Measurements from ENCODE around the gene RHOT2. TPM values are rescaled to one million over a fixed set of nuclear protein-coding genes. Genes with fewer than 3 reads are reported as not detected.
"Not testable (repeated sequence)": the region's sequence is repeated elsewhere in the genome, so short reads cannot be mapped to it uniquely, and the experiment has no call there.

The RHOT2 gene
- total RNA-seq, 1 donor from 2014 or later, result 33.2 TPM

- no peak for DNase-seq (ENCODE audit: low spot score)
Observed at GRCh38 chr16:695355-696089, 27.6 kb downstream of the RHOT2 start.

DNA sequence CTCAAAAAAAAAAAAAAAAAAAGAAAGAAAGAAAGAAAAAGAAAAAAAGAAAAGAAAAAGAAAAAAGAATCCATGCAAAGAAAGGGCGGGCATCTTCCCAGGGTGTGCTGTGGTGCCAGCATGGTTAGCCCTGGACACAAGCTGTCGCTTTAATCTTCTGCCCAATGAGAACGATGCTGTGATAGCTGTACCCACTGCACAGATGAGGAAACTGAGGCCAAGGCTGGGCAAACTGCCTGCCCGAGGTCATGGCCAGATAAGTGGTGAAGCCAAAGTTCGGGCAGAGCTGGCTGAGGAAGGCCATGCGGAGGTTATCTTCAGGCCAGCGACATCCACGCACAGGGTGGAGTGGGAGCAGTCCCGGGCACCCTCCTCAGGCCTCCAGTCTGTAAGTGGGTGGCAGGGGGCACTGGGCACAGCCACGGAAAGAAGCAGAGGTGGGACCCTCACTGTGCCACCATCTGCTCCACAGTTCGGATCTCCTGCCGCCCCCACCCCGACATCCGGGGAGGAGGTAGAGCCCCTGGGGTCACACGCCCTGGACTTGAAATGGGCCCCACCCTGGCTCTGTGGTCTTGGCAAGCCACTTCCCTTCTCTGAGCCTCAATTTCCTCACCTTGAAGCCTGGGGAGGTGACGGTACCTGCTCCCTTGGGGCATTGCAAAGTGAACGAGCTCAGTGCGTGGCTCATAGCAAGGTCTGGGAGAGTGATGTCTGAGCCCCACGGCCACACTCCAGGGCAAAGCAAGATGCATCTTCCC is 31.2 kb downstream of the RHOT2 start:
- no peak for DNase-seq (ENCODE audit: low spot score)

DNA sequence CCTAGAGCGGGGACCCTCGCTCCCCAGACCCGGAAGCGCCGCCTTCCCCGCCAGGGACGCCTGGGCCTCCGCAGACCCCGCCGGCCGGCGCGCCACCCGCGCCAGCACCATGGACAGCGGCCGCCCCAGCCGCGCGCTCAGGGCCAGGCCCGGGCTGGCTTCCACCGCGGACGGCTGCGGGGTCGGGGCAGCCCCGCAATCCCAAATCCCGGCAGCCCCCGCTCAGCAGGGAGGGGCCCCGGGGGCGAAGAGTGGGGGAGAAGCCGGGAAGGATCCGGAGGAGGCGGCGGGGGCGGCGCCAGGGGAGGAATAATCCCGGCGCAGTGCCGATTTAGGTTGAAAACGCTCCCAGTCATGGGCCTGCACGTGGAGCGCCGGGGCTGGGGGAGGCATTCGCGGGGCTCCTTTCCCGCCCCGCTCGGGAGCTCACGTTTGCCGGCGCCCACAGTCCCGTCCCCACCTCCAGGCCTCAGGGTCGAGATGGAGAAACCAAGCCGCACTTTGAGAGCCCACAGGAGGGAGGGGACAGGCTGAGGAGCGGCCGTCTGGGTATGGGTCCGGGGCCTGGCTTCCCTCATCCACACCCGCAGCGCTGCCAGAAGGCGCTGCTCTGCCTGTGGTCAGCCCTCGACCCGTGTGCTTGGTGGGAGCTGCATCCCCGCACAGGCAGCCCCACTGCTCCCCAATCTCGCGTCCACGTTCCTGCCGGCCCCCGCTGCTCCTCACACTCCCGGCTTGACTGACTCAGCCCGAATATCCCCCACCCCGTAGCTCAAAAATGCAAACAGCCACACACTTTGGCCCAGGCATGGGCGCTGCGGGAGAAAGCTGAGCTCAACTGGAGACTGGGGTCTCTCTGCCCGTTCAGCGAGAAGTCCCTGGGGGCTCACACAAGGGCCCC is 33.0 kb downstream of the RHOT2 start:
- no peak for DNase-seq (ENCODE audit: low spot score)

- DNase-seq (ENCODE audit: low spot score), result no peak
Observed at GRCh38 chr16:702341-702740, 34.4 kb downstream of the RHOT2 start.

- DNase-seq (ENCODE audit: low spot score), result no peak
Observed at GRCh38 chr16:703406-703805, 35.5 kb downstream of the RHOT2 start.

GRCh38 chr16:704047-704446 is 36.1 kb downstream of the RHOT2 start:
- no peak for DNase-seq (ENCODE audit: low spot score)

- DNase-seq (ENCODE audit: low spot score), result no peak
Observed at GRCh38 chr16:704552-705380, 36.8 kb downstream of the RHOT2 start.

DNA sequence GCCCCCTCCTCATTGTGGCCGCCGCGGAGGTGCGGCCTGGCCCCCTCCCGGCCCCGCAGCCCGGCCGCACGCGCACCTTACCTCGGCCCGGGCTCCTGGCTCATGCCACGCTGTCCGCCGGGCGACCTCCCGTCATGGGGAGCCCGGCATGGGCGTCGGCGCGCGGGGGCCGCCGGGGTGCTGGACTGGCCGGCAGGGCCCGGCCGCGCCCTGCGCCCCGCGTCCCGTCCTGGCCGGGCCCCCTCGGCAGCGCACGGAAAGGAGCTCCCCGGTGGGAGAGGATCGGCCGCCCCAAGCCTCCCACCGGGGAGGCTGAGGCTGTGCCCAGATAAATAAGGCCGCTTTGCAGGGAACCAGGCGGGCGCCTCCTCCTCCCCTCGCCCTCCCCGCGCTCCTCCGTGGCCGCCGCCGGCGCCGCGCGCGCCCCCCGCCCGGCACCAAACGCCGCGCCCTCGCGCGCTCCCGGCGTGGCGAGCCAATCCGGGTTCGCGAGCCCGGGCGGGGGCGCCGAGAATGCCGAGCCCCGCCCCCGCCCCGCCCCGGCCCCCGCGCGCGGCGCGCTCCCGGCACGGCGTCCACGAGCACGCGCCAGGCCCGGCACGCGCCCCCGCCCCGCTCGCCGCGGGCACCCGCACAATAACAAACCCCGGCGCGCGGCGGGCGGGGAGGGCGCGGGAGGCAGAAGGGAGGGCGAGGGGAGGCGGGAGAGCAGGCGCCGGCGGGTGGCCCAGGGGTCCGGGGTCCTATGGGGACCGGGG is 37.7 kb downstream of the RHOT2 start, which contains the start of gene FBXL16:
TSS of gene FBXL16 (minus strand) at position 371 of the 758 bp plus-strand sequence. CDS start 8,396 bp downstream, outside the sequence.
- DNase-seq (ENCODE audit: low spot score), result no peak

- DNase-seq (ENCODE audit: low spot score), result no peak
Observed at GRCh38 chr16:706189-707061, 38.5 kb downstream of the RHOT2 start.

- DNase-seq (ENCODE audit: low spot score), result no peak
Observed at GRCh38 chr16:707062-707538, 39.2 kb downstream of the RHOT2 start.

DNA sequence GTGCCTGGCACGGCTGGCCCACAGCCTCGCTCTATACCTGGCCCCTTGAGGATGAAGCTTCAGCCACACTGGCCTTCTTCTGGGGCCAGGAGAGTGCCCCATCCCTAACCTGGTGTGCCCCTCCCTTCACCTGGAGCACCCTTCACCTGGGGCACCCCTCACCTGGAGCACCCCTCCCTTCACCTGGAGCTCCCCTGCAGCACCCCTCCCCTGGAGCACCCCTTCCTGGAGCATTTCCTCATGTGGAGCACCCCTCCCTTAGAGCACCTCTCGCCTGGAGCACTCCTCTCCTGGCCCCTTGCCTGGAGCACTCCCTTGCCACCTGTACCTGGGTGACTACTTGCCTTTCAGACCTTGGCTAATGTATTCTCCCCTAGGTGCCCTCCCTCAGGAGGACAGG is 40.1 kb downstream of the RHOT2 start:
- DNase-seq (ENCODE audit: low spot score), result no peak

- DNase-seq (ENCODE audit: low spot score), result no peak
Observed at GRCh38 chr16:708959-709358, 41.0 kb downstream of the RHOT2 start.

DNA sequence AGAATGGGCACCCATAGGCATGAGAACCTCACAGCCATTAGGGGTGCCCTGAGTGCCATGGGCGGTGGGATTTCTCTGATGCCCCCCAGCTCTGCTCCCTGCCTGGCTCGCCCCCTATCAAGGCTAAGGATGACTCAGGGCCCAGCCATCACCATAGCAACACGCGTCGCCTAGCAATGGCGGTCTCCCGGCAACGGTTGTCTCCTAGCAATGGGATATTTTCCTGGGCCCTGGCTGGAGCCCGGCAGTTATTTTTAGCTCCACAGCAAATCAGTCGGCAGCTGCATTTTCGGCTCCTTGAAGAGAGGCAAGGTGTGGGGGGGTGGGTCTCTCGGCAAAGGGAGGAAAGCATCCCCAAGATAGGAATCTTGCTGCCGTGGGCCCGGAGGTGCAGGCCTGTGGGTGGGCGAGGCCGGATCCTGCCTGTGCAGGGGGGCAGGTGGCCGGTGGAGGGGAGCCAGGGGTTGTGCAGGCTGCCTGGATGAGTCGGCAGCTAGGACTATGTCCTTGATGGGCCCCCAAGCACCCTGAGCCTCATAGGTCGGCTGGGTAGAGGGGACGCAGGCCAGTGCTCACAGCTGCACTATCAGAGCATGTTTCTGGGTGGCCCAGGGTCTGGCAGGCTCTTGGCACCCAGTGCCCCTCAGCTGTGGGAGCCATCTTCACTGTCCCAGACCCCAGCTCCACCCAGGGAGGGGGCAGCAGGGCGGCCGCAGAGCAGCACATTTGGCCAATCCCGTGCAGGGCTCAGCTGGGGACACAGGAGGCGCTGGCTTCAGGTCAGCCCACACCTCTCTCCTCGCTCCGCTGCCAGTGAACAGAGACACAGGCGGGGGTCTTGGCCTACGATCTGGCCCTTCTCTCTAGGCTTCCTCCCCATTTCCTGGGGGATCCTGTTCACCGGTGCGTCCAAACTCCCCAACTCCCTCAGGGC is 41.9 kb downstream of the RHOT2 start:
- peak; percentile 63 for DNase-seq (ENCODE audit: low spot score)

GRCh38 chr16:710500-711075 is 42.7 kb downstream of the RHOT2 start:
- DNase-seq (ENCODE audit: low spot score), result no peak

DNA sequence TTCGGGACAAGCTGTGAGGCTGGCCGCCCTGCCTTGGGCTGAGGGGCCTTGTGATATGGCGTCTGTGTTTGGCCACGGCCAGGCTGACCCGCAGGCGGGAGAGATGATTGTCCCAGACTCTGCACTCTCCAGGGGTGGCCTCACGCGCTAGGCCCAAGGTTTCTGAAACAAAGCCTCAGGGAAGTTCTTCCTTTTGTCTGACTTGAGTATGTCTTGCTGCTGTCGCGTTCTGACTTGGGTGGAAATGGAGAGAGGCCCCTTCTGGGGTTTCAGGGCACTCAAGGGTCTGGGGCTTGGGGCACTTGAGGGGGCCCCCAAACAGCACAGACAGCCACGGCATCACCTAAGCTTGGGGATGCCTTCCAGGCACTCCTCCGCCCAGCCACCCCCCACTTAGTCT is 43.2 kb downstream of the RHOT2 start:
- DNase-seq (ENCODE audit: low spot score), result no peak

DNA sequence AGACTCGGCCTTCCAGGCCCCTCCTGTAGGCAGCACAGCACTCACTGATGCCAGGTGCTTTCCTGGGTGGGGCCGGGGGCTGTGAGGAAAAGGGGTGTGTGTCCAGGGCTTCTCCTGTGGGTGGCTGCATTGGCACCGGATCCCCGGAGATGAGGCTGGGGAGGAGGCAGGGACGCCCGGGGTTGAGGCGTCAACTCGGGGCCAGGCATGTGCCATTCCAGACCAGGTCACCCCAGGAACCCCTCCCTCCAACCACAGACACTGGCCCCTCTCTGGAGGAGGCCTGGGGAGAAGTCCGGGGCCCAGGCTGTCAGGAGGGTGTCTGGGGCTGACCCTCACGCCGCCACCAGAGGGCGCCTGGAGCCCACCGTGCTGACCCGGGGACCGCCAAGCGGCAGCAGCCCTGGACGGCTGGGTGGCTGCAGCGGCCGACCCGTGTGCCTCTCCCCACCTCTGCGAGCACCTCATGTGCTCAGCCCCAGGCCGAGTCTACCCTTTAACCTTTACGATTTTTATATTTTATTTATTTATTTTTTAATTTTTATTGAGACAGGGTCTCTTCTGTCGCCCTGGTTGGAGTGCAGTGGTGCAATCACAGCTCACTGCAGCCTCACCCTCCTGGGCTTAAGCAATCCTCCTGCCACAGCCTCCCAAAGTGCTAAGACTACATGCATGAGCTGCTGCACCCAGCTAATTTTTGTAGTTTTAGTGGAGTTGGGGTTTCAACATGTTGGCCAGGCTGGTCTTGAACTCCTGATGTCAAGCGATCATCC is 43.8 kb downstream of the RHOT2 start:
- DNase-seq (ENCODE audit: low spot score), result peak; percentile 54

DNA sequence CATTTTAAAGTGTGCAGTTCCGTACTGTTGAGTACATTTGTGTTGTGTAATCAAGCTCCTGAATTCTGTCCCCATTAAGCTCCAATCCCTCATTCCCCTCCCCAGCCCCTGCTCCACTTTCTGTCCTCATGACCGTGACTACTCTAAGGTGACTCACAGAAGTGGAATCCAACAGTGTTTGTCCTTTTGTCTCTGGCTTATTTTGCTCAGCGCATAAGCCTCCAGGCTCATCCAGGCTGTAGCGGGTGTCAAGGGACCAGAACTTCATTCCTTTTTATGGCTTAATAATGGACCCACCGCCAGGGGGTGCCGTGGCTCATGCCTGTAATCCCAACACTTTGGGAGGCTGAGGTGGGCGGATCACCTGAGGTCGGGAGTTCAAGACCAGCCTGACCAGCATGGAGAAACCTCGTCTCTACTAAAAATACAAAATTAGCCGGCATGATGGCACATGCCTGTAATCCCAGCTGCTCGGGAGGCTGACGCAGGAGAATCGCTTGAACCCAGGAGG is 44.9 kb downstream of the RHOT2 start:
- not testable (repeated sequence) for DNase-seq (ENCODE audit: low spot score)
